ENCODE data around the gene FAM204A. TPM values are rescaled to one million over a fixed set of nuclear protein-coding genes. Genes with fewer than 3 reads are reported as not detected.

Gene FAM204A
- total RNA-seq, 1 donor from 2014 or later, result 60.2 TPM

DNA sequence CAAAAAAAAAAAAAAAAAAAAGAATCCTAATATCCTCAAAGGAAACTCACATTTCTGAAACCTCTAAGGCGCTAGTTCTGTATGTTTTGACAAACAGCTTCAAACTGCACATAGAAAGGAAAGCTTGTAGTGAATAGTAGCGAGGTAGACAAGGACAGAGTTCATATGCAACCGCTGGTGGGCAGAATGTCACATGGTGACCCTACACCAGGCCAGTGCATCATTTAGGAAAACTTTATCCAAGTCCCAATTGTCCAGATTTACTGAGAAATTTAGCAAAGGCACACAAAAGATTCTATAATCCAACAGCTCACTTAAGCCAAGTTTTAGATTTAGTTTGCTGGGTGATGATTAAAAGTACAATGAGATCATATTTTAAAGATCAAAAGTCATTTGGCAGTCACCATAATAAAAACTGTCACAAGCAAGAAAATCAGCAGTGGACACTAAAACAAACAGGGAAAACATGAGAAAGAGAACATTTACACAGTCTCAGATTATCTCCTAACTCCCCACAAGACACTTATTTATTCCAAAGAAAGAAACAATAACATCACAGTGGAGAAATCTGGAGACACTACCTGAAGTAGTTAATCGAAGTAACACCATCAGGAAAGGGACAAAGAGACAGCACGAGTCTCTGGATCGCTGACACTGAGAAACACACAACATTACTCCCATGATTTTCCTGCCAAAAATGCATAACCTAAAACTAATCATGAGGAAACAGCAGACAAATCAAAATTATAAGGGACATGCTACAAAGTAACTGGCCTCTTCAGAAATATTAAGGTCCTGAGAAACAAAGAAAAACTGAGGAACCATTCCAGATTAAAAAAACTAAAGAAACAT lies 20.2 kb downstream of the FAM204A start:
- H3K9me3 ChIP-seq (ENCODE audit: insufficient read depth, low read depth, low read length), result no peaks in the 10 kb centered on the region
- H4K20me1 ChIP-seq (ENCODE audit: insufficient read depth, low read length), result peaks cover 3% of the 10 kb centered on the region
- Mint-ChIP-seq H3K9me3 (ENCODE audit: unreplicated experiment) (no peaks in the 10 kb centered on the region), H3K27me3 (ENCODE audit: low read depth, unreplicated experiment) (no peaks in the 10 kb centered on the region), H3K36me3 (ENCODE audit: low read depth, unreplicated experiment) (no peaks in the 10 kb centered on the region), H3K4me1 (ENCODE audit: low read depth, unreplicated experiment) (no peaks in the 10 kb centered on the region), H3K27ac (ENCODE audit: unreplicated experiment) (no peak overlapping the region), H3K4me3 (ENCODE audit: unreplicated experiment) (no peak overlapping the region)
- no peak overlapping the region for H3K4me3 ChIP-seq (ENCODE audit: insufficient read depth, low read depth, low read length)
- H2AFZ ChIP-seq (ENCODE audit: low read depth, low read length), result no peak overlapping the region
- H3K4me1 ChIP-seq (ENCODE audit: insufficient read depth, low read length), result no peaks in the 10 kb centered on the region
- FAIRE-seq, result peak; percentile 34
- H3K27me3 ChIP-seq (ENCODE audit: insufficient read depth, low read length), result no peaks in the 10 kb centered on the region
- H3K4me2 ChIP-seq (ENCODE audit: low read length), result no peak overlapping the region
- no peaks in the 10 kb centered on the region for H3K79me2 ChIP-seq (ENCODE audit: insufficient read depth, low read length)
- H3K9ac ChIP-seq (ENCODE audit: low read length), result no peak overlapping the region
- H3K27ac ChIP-seq (ENCODE audit: low read depth, low read length), result no peak overlapping the region
- TF ChIP-seq EZH2 (IDR thresholded peaks at IDR 0.05; ENCODE audit: insufficient read depth, low read length), result no peak
- TF ChIP-seq, protein P1, sequence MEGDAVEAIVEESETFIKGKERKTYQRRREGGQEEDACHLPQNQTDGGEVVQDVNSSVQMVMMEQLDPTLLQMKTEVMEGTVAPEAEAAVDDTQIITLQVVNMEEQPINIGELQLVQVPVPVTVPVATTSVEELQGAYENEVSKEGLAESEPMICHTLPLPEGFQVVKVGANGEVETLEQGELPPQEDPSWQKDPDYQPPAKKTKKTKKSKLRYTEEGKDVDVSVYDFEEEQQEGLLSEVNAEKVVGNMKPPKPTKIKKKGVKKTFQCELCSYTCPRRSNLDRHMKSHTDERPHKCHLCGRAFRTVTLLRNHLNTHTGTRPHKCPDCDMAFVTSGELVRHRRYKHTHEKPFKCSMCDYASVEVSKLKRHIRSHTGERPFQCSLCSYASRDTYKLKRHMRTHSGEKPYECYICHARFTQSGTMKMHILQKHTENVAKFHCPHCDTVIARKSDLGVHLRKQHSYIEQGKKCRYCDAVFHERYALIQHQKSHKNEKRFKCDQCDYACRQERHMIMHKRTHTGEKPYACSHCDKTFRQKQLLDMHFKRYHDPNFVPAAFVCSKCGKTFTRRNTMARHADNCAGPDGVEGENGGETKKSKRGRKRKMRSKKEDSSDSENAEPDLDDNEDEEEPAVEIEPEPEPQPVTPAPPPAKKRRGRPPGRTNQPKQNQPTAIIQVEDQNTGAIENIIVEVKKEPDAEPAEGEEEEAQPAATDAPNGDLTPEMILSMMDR (IDR thresholded peaks at IDR 0.05; ENCODE audit: insufficient read depth, low read depth, low read length), result no peak
- H3K36me3 ChIP-seq (ENCODE audit: insufficient read depth, low read length), result peaks cover 22% of the 10 kb centered on the region
- DNase-seq (ENCODE audit: low read depth), result no peak

DNA sequence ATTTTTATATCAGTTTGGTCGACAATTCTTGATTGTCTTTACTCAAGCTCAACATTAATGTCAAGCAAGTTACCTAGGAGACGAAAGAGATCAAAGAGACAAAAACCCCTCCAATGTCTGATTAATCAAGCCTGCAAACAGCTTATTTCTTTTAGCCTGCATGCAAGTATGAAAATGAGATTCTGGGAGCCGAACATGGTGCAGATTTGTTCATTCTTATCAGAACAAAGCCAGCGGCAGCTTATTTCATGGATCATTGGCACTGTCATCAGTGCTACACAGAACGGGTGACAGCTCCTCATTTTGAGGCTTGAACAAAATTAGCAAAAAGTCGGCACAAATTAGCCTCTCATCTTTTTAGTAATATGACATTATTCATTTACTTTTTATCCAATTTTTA lies 26.5 kb downstream of the FAM204A start:
- Histone ChIP-seq H4K20me1 (ENCODE audit: insufficient read depth, low read length) (no peaks in the 10 kb centered on the region), H3K4me3 (ENCODE audit: insufficient read depth, low read depth, low read length) (no peak overlapping the region), H2AFZ (ENCODE audit: low read depth, low read length) (no peak overlapping the region), H3K9me3 (ENCODE audit: insufficient read depth, low read depth, low read length) (no peaks in the 10 kb centered on the region), H3K4me2 (ENCODE audit: low read length) (no peak overlapping the region), H3K4me1 (ENCODE audit: insufficient read depth, low read length) (peaks cover 5% of the 10 kb centered on the region), H3K27ac (ENCODE audit: low read depth, low read length) (no peak overlapping the region), H3K79me2 (ENCODE audit: insufficient read depth, low read length) (no peaks in the 10 kb centered on the region), H3K9ac (ENCODE audit: low read length) (no peak overlapping the region), H3K27me3 (ENCODE audit: insufficient read depth, low read length) (no peaks in the 10 kb centered on the region), H3K36me3 (ENCODE audit: insufficient read depth, low read length) (peaks cover 4% of the 10 kb centered on the region)
- DNase-seq (ENCODE audit: low read depth) (no peak), FAIRE-seq (no peak)
- H3K27ac Mint-ChIP-seq (ENCODE audit: unreplicated experiment), result no peak overlapping the region
- H3K36me3 Mint-ChIP-seq (ENCODE audit: low read depth, unreplicated experiment), result peaks cover 1% of the 10 kb centered on the region
- no peak for TF ChIP-seq EZH2 (IDR thresholded peaks at IDR 0.05; ENCODE audit: insufficient read depth, low read length)
- TF ChIP-seq, protein P1 (IDR thresholded peaks at IDR 0.05; ENCODE audit: insufficient read depth, low read depth, low read length), result no peak
- no peaks in the 10 kb centered on the region for H3K9me3 Mint-ChIP-seq (ENCODE audit: unreplicated experiment)
- no peaks in the 10 kb centered on the region for H3K27me3 Mint-ChIP-seq (ENCODE audit: low read depth, unreplicated experiment)
- no peaks in the 10 kb centered on the region for H3K4me1 Mint-ChIP-seq (ENCODE audit: low read depth, unreplicated experiment)
- no peak overlapping the region for H3K4me3 Mint-ChIP-seq (ENCODE audit: unreplicated experiment)

DNA sequence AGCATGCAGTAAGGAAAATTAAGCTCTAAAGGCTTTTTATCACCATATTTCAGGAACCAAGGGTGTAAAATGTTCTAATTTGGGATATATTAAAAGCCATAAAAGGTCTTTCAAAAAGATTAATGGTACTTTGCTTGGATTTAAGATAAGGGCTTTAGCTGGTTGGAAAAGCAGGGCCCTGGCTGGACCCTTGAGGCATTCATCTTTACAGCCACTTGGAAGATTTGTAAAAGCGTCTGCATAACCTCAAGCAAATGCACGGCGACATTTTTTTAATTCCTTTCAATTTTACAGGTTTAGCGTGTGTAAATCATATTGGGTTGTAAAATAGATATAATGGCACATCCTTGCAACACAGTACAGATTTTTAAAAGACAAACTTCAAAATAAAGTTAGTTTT lies 27.2 kb downstream of the FAM204A start:
- Histone ChIP-seq H4K20me1 (ENCODE audit: insufficient read depth, low read length) (no peaks in the 10 kb centered on the region), H3K79me2 (ENCODE audit: insufficient read depth, low read length) (no peaks in the 10 kb centered on the region), H3K4me2 (ENCODE audit: low read length) (no peak overlapping the region), H3K9ac (ENCODE audit: low read length) (no peak overlapping the region), H3K36me3 (ENCODE audit: insufficient read depth, low read length) (peaks cover 4% of the 10 kb centered on the region), H3K4me3 (ENCODE audit: insufficient read depth, low read depth, low read length) (no peak overlapping the region), H3K9me3 (ENCODE audit: insufficient read depth, low read depth, low read length) (no peaks in the 10 kb centered on the region), H2AFZ (ENCODE audit: low read depth, low read length) (no peak overlapping the region), H3K27ac (ENCODE audit: low read depth, low read length) (no peak overlapping the region), H3K4me1 (ENCODE audit: insufficient read depth, low read length) (peaks cover 5% of the 10 kb centered on the region), H3K27me3 (ENCODE audit: insufficient read depth, low read length) (no peaks in the 10 kb centered on the region)
- H3K27me3 Mint-ChIP-seq (ENCODE audit: low read depth, unreplicated experiment), result no peaks in the 10 kb centered on the region
- H3K9me3 Mint-ChIP-seq (ENCODE audit: unreplicated experiment), result no peaks in the 10 kb centered on the region
- FAIRE-seq (no peak), DNase-seq (ENCODE audit: low read depth) (no peak)
- no peak overlapping the region for H3K27ac Mint-ChIP-seq (ENCODE audit: unreplicated experiment)
- H3K4me3 Mint-ChIP-seq (ENCODE audit: unreplicated experiment), result no peak overlapping the region
- H3K36me3 Mint-ChIP-seq (ENCODE audit: low read depth, unreplicated experiment), result peaks cover 1% of the 10 kb centered on the region
- TF ChIP-seq, protein P1 (IDR thresholded peaks at IDR 0.05; ENCODE audit: insufficient read depth, low read depth, low read length), result no peak
- TF ChIP-seq EZH2 (IDR thresholded peaks at IDR 0.05; ENCODE audit: insufficient read depth, low read length), result no peak
- H3K4me1 Mint-ChIP-seq (ENCODE audit: low read depth, unreplicated experiment), result no peaks in the 10 kb centered on the region

Measured in astrocyte (in vitro differentiated cells and primary cell).